NCI-H1092 (cell line): ENCODE data around the gene FAF1.
A peak's percentile ranks its signal among the peaks of the same experiment; 100 is the strongest.
"Not testable (repeated sequence)": the region's sequence is repeated elsewhere in the genome, so short reads cannot be mapped to it uniquely, and the experiment has no call there.

Experiments
- DNase-seq: peaks from one replicate; lab custom pipeline; 2025; lab: John Stamatoyannopoulos, UW

FAF1 gene

DNA sequence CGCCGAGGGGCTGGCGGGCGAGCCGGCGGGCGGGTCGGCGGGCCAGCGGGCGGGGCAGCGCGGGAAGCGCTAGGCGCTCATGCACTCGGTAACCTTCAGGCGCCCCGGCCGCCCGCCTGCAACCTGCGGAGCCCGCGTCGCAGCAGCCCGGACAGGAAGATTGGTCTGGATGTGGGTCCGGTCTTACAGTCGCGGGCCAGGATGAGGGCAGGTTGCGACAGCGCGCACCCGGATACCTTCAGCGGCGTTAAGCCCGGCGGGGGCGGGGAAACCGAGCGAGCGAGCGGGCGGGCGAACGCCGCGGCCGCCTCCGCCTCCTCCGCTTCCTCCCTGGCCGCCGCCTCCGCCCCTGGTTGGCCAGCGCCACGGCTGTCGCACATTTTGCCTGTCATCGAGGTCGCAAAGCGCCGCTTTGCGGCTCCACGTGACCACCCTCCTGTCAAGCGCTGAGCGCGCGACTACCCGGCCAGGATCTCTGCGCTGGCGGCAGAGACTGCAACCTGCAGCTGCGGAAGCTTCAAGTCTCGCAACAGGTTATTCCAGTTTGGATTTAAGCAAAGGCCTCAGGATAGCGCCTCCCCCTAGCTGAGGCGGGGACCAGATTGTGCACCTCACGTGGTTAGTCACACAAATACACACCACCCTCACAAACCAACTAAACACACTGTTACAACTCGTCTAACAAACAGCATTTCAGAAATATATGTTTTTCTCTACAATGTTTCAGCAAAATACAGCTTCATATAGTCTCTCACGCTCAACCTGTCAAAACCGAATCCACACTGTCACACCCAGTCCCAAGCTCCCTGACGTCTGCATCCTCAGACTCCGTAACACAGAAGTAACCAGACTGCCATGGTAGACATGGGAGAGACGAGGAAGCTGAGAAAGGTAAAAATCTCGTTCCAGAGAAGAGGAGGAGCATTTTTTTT is at the start of gene FAF1:
TSS of gene FAF1 (minus strand) at position 355 of the 932 bp plus-strand sequence. CDS start 456 bp downstream, outside the sequence.
- peak; percentile 86 for DNase-seq

GRCh38 chr1:51009381-51009780 is 49.3 kb upstream of the FAF1 start:
- no peak for DNase-seq

DNA sequence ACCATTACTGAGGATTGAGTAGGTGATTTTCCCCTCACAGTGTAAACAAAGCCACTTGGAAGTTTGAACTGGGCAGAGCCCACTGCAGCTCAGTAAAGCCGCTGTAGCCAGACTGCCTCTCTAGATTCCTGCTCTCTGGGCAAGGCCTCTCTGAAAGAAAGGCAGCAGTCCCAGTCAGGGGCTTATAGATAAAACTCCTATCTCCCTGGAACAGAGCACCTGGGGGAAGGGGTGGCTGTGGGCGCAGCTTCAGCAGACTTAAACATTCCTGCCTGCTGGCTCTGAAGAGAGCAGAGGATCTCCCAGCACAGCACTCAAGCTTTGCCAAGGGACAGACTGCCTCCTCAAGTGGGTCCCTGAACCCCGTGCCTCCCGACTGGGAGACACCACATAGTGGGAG is 45.5 kb upstream of the FAF1 start:
- DNase-seq: not testable (repeated sequence)

GRCh38 chr1:51002516-51002915 is 42.4 kb upstream of the FAF1 start:
- DNase-seq: no peak

- no peak for DNase-seq
Measured at GRCh38 chr1:51000651-51001050, 40.6 kb upstream of the FAF1 start.

DNA sequence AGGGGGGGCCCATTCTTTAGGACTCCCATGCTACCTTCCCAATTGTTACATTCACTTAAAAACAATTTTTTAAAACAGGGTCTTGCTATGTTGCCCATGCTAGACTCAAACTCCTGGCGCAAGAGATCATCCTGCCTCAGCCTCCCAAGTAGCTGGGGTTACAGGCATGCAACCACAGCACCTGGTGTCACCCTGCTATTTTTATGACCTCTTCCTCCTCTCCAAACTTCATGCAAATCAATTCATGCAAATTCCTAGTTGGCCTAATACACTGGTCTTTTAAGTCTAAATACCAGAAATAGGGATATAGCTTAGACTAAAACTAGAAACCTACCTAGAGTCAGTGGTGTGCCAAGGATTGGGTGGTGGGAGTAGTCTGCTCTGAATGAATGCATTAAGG is 40.1 kb upstream of the FAF1 start:
- DNase-seq: no peak

DNA sequence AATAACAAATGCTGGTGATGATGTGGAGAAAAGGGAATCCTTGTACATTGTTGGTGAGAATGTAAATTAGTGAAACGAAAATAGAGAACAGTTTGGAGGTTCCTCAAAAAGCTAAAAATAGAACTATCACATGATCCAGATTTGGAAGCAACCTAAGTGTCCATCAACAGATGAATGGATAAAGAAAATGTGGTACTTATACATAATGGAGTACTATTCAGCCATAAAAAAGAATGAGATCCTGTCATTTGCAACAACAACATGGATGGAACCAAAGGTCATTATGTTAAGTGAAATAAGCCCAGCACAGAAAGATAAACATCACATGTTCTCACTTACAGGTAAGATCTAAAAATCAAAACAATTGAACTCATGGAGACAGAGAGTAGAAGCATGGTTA is 39.3 kb upstream of the FAF1 start:
- DNase-seq: not testable (repeated sequence)

GRCh38 chr1:50996083-50996482 is 36.0 kb upstream of the FAF1 start:
- DNase-seq: no peak

DNA sequence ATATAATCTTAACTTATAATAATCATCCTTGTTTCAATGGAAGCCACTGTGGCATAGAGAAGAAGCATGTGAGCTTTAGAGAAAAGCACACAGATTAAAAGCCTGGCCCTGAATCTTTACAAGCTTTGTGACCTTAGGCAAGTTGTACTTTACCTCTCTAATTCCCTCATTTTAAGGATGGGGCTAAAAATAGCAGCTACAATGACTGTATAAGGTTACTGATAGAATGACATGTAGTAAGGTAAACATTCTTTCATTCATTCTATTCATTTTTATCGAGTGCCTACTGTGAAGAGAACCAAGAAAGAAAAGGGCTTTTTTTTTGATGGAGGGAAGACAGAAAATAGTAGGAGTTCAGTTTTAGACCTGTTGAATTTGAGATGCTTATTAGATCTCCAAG is 35.6 kb upstream of the FAF1 start:
- DNase-seq: no peak

- DNase-seq: no peak
Measured at GRCh38 chr1:50994997-50995396, 34.9 kb upstream of the FAF1 start.

- no peak for DNase-seq
Measured at GRCh38 chr1:50993645-50994044, 33.6 kb upstream of the FAF1 start.

- no peak for DNase-seq
Measured at GRCh38 chr1:50992532-50993318, 32.7 kb upstream of the FAF1 start.

GRCh38 chr1:50989694-50990093 is 29.6 kb upstream of the FAF1 start:
- DNase-seq: no peak

DNA sequence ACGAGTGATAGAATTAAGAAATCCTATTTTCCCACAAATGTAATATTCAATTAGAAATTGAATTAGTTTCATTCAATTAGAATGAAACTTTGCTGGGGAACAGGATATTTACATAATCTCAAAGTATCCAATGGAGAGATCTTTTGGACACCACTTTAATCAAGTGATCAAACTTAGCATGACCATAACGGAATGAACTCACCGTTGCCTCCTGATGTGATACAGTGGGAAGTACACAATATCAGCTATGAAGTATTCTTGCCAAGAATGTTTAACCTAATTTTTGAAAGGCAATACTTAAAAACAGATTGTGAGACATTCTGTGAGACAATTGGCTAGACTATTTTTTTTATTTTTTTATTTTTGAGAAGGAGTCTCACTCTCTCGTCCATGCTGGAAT is 26.6 kb upstream of the FAF1 start:
- no peak for DNase-seq

DNA sequence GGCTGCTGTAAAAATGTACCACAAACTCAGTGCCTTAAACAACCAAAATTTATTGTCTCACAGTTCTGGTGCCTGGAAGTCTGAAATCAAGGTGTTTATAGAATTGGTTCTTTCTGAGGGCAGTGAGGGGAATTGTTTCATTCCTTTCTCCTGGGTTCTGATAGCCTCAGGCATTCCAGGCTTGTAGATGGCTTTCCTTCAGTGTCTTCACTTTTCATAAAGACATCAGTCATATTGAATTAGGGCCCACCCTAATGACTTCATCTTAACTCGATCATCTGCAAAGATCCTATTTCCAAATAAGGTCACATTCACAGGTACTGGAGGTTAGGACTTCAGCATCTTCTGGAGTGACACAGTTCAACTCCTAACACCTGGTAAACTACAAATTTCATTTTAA is 25.0 kb upstream of the FAF1 start:
- no peak for DNase-seq

DNA sequence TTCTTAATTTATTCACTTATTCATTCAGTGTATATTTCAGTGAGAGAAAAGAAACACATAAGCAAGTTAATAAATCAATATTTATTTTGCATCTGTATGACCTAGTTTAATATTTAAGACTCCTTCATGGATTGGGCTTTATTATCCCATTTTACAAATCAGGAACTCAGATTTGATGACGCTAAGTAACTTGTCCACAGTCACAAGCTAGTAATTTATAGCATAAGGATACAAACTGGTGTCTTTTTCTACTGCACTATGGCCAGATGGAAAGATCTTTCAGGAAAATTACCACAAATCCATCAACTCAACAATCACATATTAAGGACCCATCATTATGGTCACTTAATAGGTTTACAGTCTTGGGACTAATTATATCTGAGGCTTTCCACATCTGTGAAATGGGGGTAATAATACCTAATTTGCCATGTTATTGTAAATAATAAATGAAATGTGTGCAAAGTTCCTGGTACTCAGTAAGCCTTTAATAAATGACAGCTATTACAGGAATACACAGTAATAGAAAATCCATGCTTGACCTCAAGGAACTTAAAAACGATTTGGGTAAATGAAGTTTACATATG is 23.2 kb upstream of the FAF1 start:
- peak; percentile 31 for DNase-seq

- no peak for DNase-seq
Measured at GRCh38 chr1:50982611-50983010, 22.5 kb upstream of the FAF1 start.

- DNase-seq: peak; percentile 55
Measured at GRCh38 chr1:50981741-50982140, 21.7 kb upstream of the FAF1 start.

- DNase-seq: no peak
Measured at GRCh38 chr1:50980505-50980904, 20.4 kb upstream of the FAF1 start.

- DNase-seq: no peak
Measured at GRCh38 chr1:50979937-50980336, 19.9 kb upstream of the FAF1 start.

GRCh38 chr1:50978852-50979781 is 19.1 kb upstream of the FAF1 start:
- DNase-seq: peak; percentile 56
